Upper lobe of left lung (tissue), 6 donors: ENCODE measurements around the gene KRT20. TPM values are rescaled to one million over a fixed set of nuclear protein-coding genes. Genes with fewer than 3 reads are reported as not detected.

Source experiments
- ATAC-seq, 2 donors: fragments of 200-7000 bp; cut with Tn5 transposase; one replicate each; pipeline ENCODE4 v1.9.1; 2022; ENCODE audit warnings: mild to moderate bottlenecking in 2 of 2, moderate library complexity in 2 of 2; ENCODE audit not compliant: low FRiP score in 2 of 2
- DNase-seq, 2 donors: peaks; one replicate each; pipeline ENCODE4 v3.0.0-alpha.2; 2019 to 2020
- H3K27ac ChIP-seq, 4 donors: fragments of 200-600 bp; sonication (generic); one replicate each; pipeline ENCODE4 v1.5.1; 2016 to 2019
- H3K27me3 ChIP-seq, 4 donors: fragments of 200-600 bp; sonication (generic); one replicate each; pipeline ENCODE4 v1.5.1; 2017 to 2019
- H3K36me3 ChIP-seq, 4 donors: fragments of 200-600 bp; sonication (generic); one replicate each; pipeline ENCODE4 v1.5.1; 2016 to 2019
- H3K4me1 ChIP-seq, 4 donors: fragments of 200-600 bp; sonication (generic); one replicate each; pipeline ENCODE4 v1.5.1; 2018 to 2019
- H3K4me3 ChIP-seq, 4 donors: fragments of 200-600 bp; sonication (generic); one replicate each; pipeline ENCODE4 v1.5.1; 2017 to 2019; ENCODE audit warnings: mild to moderate bottlenecking in 2 of 4, moderate library complexity in 1 of 4
- H3K9me3 ChIP-seq, 4 donors: fragments of 200-600 bp; sonication (generic); one replicate each; pipeline ENCODE4 v1.5.1; 2018 to 2019
- CTCF ChIP-seq, 6 experiments: fragments of 450-650 bp in 4 of 6; fragments of 200-600 bp in 2 of 6; sonication (generic) in 2 of 6; IDR thresholded peaks; one replicate each; pipeline ENCODE4 v1.5.1; 2016 to 2019; ENCODE audit warnings: antibody characterized with exemption in 6 of 6
- EP300 ChIP-seq, 4 donors: sonication (generic); formaldehyde crosslinking; IDR thresholded peaks; one replicate each; pipeline ENCODE4 v1.5.1; 2017; ENCODE audit warnings: antibody characterized with exemption in 4 of 4, control low read depth in 2 of 4
- POLR2A ChIP-seq, 4 donors: fragments of 450-650 bp; IDR thresholded peaks; one replicate each; pipeline ENCODE4 v1.5.1; 2016 to 2017; ENCODE audit warnings: antibody characterized with exemption in 4 of 4, mild to moderate bottlenecking in 2 of 4
- POLR2AphosphoS5 ChIP-seq, 2 donors: sonication (generic); formaldehyde crosslinking; IDR thresholded peaks; one replicate each; pipeline ENCODE4 v1.5.1; 2017; ENCODE audit warnings: antibody characterized with exemption in 2 of 2
- WGBS, 2 donors: methylation state at CpG; one replicate each; pipeline ENCODE4 v1.1.5; 2017 to 2018; 5-methylcytosine and 5-hydroxymethylcytosine counted together
- total RNA-seq, 6 donors: library from RNA; depleted of rRNA in 4 of 6; stranded (reverse); fragments of >200 nt in 4 of 6; gene quantifications; one replicate each; pipeline versions ENCODE4 v1.1.0 to v1.2.1, GENCODE V29; 2016 to 2021
- donor health status: DM: no; HTN: no; CAD: no; lungs with moderate emphysema.
- donor health status: DM: no; HTN: yes; CAD: no; lungs with severe emphysema.

The KRT20 gene
- total RNA-seq, 6 donors from 2014 or later: 0.31 to 0.37 TPM; not detected in 4

GRCh38 chr17:40900809-40901356 lies 15.8 kb upstream of the KRT20 start:
- H3K27me3 ChIP-seq: no peaks in the 10 kb centered on the region
- TF ChIP-seq POLR2A (IDR thresholded peaks at IDR 0.05): no peak
- H3K9me3 ChIP-seq: no peaks in the 10 kb centered on the region
- ATAC-seq: no peak
- H3K4me3 ChIP-seq: no peak overlapping the region
- 78 to 85% methylated on average over 5 of the region's 5 CpGs for WGBS, 2 donors
- no peaks in the 10 kb centered on the region for H3K36me3 ChIP-seq
- DNase-seq: no peak
- H3K4me1 ChIP-seq: peaks cover 0 to 6% (median 0%) of the 10 kb centered on the region in 4 donors
- H3K27ac ChIP-seq: no peak overlapping the region

GRCh38 chr17:40896916-40897455 lies 11.9 kb upstream of the KRT20 start:
- Histone ChIP-seq H3K36me3 (no peaks in the 10 kb centered on the region), H3K9me3 (no peaks in the 10 kb centered on the region), H3K4me3 (no peak overlapping the region), H3K27me3 (no peaks in the 10 kb centered on the region), H3K27ac (no peak overlapping the region), H3K4me1 (no peaks in the 10 kb centered on the region)
- ATAC-seq (no peak), DNase-seq (no peak)
- WGBS, 2 donors: 86 to 89% methylated on average over 4 of the region's 4 CpGs
- no peak for TF ChIP-seq EP300 (IDR thresholded peaks at IDR 0.05)
- TF ChIP-seq CTCF (IDR thresholded peaks at IDR 0.05): no peak
- TF ChIP-seq POLR2AphosphoS5 (IDR thresholded peaks at IDR 0.05): no peak
- no peak for TF ChIP-seq POLR2A (IDR thresholded peaks at IDR 0.05)

- no peak for ATAC-seq
- 63 to 73% methylated on average over 9 of the region's 9 CpGs for WGBS, 2 donors
- Histone ChIP-seq H3K36me3 (no peaks in the 10 kb centered on the region), H3K9me3 (no peaks in the 10 kb centered on the region), H3K27ac (no peak overlapping the region), H3K4me1 (no peaks in the 10 kb centered on the region), H3K27me3 (no peaks in the 10 kb centered on the region), H3K4me3 (no peak overlapping the region)
- no peak for TF ChIP-seq CTCF (IDR thresholded peaks at IDR 0.05)
- TF ChIP-seq POLR2A (IDR thresholded peaks at IDR 0.05): no peak
- TF ChIP-seq EP300 (IDR thresholded peaks at IDR 0.05): no peak
- DNase-seq: no peak
Observed at GRCh38 chr17:40895106-40895730, 10.2 kb upstream of the KRT20 start.

- Histone ChIP-seq H3K4me1 (peaks cover 0 to 3% (median 0%) of the 10 kb centered on the region in 4 donors), H3K4me3 (no peak overlapping the region), H3K27ac (no peak overlapping the region), H3K9me3 (no peaks in the 10 kb centered on the region), H3K36me3 (no peaks in the 10 kb centered on the region), H3K27me3 (no peaks in the 10 kb centered on the region)
- 70 to 72% methylated on average over 2 of the region's 2 CpGs for WGBS, 2 donors
- TF ChIP-seq EP300 (IDR thresholded peaks at IDR 0.05) (no peak), POLR2A (IDR thresholded peaks at IDR 0.05) (no peak), POLR2AphosphoS5 (IDR thresholded peaks at IDR 0.05) (no peak), CTCF (IDR thresholded peaks at IDR 0.05) (no peak)
- ATAC-seq (no peak), DNase-seq (no peak)
Observed at GRCh38 chr17:40888196-40888720, 3.2 kb upstream of the KRT20 start.

- no peak overlapping the region for H3K27ac ChIP-seq
- TF ChIP-seq POLR2AphosphoS5 (IDR thresholded peaks at IDR 0.05) (no peak), POLR2A (IDR thresholded peaks at IDR 0.05) (no peak), EP300 (IDR thresholded peaks at IDR 0.05) (no peak), CTCF (IDR thresholded peaks at IDR 0.05) (no peak)
- DNase-seq (no peak), ATAC-seq (no peak)
- no peak overlapping the region for H3K4me3 ChIP-seq
- H3K4me1 ChIP-seq: peaks cover 0 to 3% (median 0%) of the 10 kb centered on the region in 4 donors
- H3K36me3 ChIP-seq: no peaks in the 10 kb centered on the region
- no peaks in the 10 kb centered on the region for H3K27me3 ChIP-seq
- 71 to 86% methylated on average over 1 to 3 of the region's 3 CpGs for WGBS, 2 donors
- H3K9me3 ChIP-seq: no peaks in the 10 kb centered on the region
Observed at GRCh38 chr17:40886090-40886489, 1.0 kb upstream of the KRT20 start.
